HG02642 (cell line): ENCODE measurements around the gene ALDH8A1.

Experiments
- ATAC-seq: cut with Tn5 transposase; IDR thresholded peaks from one replicate; pipeline ENCODE4 v1.9.1; 2021; ENCODE audit warnings: mild to moderate bottlenecking; ENCODE audit not compliant: unreplicated experiment, poor library complexity

The ALDH8A1 gene

DNA sequence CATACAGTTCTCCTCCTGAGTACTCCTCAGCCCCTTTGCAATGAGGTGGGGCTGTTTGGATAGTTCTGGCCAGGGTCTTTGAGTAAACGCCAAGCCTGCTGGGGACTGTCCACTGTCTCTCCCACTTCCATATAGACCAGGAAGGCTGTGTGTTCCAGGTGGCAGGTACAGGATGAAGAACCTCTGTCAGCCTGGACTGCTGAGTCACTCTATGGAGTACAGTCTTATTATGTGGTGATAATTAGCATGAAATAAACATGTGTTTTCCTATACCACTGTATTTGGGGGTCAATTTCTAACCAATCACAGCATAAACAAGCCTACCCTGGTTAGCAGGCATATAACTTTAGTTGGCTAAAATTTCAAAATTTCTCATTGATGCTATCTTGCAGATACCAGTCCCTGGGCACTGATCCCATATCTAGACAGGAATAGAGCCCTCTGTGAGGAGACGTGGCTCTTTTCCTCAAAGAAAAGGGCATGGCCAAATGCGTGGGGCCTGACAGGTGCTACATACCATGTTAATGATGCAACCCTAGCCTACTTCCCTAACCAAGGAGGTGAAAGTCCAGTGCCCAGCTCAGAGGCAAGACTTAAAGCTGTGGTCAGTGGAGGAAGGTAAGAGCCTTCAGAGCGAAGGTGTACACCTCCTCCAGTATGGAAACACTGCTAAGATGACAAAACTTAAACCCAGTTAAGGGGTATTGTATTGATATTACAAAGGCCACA is 4.5 kb upstream of the ALDH8A1 start:
- ATAC-seq = no peak

DNA sequence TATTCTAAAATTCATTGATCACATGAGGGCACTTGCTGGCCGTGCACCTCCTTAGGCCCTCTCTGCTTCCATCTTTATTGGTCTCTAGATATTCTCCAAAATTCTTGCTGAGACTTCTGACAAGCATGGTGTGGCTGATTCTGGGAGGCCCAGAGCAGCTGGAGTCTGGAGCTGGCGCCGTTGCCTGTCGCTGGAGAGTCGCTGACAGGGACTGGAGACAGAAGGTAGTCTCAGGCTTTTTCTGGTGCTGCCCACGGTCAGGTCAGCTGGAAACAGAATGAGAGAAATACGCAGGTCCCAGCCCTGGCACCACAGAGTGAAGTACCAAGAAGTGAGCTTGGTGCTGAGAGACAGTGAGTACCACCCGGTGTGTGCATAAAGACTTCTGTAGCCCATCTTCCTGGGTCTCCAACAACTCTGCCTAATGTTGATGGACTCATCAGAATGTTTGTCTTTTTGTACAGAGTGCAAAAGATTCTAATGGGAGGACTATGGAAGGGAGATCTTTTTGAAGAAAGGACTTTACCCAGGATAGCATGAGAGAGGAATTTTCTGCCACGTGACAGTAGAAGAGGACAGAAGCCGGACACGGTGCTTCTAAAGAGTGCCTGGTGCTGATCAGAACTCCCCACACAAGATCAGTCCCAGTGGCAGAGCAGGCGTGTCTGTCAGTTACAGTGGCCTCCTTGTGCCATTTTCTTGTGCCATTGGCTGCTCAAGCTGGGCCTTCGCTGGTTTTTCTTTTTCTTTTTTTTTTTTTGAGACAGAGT is 1.8 kb upstream of the ALDH8A1 start:
- ATAC-seq = no peak

DNA sequence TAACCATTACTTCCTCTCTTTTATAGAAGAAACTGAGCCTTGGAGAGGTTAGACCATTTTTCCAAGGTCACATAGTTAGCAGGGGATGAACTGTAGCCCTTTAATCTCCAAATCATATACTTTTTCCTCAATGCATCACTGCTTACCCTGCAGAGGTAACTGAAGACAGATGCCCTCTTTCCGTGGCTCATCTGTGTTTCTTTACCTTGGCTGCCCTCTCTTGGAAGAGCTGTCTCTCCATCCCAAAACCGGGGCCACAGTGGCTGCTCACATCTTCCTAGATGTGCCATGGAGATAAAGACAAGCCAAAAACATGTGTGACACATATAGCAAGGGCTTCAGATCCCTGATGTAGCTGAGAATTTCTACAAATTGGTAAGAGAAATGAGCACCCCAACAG is 581 bp upstream of the ALDH8A1 start:
- no peak for ATAC-seq

DNA sequence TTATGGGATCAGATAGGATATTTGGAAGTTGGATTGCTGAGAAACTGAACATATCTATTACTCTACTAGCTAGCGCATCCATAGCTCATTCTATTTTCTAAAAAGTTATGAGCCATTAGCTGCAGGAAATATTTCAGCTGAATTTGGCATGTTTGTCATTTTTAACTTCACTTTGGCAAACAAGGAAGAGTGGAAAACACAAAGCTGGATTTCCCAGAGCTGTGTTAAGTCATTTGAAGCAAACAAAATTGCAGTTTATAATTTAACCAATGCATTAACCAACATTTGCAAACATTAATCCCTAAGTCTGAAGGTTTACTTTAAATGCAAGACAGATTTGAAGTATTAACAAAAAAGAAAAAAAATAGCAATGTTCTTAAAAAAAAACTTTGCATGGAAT is 1.2 kb downstream of the ALDH8A1 start:
- ATAC-seq = no peak

DNA sequence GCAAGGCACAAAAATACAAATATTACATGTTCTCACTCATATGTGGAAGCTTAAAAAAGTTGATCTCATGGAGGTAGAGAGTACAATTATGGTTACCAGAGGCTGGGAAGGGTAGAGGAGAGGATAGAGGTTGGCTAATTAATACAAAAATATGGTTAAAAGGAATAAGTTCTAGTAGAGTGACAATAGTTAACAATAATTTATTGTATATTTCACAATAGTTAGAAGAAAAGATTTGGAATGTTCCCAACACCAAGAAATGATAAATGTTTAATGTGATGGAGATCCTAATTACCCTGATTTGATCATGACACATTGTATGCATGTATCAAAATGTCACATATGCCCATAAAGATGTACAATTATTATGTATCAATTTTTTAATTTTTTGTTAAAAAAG is 1.8 kb downstream of the ALDH8A1 start:
- ATAC-seq = no peak

DNA sequence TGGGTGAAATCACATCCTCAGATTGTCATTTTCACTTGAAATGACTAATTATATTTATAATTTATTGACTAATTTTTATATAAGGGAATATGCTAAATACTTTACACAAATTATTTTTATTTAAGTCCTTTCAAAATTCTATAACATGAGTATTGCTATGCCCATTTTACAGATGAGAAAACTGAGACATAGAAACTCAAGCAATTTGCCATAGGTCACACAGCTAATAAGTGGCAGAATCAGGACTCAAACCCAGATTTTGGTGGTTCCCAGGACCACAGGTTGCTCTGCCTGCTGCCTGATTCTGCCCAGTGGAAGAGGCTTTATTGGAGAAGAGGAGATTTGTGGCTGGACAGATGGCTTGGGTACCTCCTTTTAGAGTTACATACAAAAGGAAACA is 4.9 kb downstream of the ALDH8A1 start:
- ATAC-seq = no peak

DNA sequence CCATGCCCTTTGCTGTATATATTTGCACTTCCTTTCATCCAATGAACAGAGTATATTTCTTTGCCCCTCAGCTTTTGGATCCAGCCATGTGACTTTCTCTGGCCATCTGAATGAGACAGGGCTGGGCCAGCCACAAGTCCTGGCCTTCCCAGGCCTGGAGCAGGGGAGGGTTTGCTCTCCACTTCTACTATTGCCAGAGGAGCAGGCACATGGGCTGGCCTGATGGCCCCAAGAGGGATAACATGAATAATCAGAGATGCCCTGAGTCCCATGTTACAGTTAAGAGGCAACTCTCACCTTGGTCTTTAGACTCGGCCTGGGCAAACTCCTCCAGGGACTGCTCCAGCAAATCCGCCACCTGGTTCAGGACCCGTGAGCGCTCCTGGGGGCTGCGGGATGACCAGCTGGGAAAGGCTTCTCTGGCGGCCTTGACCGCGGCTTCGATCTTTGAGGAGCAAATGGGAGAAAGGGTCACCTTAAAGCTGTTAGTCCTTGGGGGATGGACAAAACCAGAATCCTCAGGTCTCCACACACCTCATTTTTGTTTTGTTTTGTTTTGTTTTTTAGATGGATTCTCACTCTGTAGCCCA is 6.3 kb downstream of the ALDH8A1 start:
- ATAC-seq = no peak

DNA sequence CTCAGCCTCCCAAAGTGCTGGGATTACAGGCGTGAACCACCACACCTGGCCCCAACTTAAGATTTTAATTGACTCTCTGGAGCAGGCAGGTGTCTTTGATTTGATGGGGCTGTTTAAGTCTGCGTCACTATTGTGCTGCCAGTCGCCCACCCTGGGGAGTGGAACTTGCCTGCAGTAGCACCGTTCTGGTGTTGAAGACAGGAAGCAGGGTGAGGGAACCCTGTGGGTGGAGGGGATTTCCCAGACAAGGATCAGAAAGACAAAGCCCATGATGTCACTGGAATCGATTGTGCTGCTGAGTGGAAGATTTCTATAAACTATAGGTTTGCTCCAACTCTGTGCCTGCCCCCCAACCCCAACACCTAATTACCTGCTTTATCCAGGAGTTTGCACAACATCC is 11.0 kb downstream of the ALDH8A1 start:
- no peak for ATAC-seq

DNA sequence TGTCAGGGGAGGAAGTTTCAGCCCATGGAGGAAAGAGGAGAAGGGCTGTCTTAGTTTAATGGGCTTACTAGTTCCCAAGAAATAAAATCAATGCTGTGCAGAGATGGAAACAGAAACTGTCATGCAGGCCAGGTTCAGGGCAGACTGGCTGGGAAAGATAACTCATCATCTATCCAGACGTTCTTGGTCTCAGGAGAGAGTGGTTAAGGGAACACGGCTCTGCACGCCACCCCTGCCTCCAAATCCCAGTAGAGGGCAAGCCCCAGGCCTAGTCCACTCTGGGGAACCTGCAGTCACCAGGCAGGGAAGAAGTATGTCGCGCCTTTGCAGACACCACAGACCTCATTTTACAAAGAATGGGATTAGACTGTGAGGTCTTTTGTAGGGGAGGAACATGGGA is 12.5 kb downstream of the ALDH8A1 start:
- ATAC-seq = no peak

DNA sequence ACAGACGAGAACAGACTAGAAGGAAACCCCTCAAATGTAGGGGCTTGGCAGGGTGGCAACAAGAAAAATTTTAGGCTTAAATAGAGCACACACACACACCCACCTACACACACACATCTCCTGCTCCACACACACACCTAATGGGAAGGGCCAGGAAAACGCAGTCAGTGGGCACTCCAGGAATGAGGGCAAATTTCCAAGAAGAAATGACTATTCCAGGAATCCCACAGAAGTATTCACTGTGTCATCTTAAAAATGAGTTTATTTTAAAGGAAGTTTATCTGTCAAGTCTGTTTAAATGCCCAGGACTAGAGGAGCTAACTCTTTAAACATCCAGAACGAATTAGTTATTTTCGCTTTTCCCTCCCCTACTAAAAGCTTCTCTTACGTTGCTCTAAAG is 13.0 kb downstream of the ALDH8A1 start:
- ATAC-seq = no peak

DNA sequence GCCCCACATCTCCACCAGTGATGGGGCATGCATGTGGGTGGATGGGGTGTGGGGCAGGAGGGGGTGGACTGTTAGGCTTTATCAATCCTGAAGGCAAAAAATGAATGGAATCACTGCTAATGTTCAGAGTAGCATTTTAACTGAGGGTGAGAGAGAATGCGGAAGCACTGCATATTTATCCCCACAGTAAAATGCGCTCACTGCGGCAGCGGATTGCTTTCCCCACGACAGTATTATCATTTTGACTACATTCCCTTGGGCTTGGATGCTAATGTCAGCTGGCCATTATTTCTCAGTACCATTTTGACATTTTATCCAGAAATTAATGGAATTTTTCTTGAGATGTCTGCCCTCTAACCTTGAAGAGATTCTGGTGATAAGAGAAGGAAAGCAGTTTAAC is 13.4 kb downstream of the ALDH8A1 start:
- ATAC-seq = no peak

DNA sequence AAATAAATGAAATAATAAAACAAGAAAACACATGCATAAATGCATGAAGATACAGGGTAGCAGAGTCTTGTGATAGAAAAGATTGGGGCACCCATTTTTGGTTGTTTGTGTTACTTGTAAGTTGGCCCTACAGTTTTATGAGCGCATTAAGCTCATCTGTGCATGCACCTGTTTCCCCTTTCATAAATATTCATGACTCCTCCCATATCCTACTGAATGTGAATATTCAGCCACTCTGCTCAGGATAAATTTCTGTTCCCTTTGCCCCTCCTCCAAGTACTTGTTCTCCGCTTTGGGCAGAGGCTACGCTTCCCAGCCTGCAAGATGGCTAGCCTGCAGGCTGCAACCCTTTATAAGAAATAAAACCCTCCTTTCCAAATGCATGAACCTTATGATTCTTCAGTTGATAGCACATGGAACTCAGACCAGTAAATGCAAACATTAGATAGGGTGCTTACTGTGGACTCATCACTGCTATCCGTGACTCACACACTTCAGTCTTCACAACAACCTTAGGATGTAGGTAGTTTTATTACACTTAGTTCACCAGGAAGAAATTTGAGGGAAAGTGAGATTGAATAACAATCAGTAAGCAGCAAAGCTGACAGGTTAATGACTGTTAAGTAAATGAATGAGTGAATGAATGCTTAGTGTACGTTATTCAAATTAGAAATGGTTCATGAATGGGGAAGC is 15.0 kb downstream of the ALDH8A1 start:
- no peak for ATAC-seq

DNA sequence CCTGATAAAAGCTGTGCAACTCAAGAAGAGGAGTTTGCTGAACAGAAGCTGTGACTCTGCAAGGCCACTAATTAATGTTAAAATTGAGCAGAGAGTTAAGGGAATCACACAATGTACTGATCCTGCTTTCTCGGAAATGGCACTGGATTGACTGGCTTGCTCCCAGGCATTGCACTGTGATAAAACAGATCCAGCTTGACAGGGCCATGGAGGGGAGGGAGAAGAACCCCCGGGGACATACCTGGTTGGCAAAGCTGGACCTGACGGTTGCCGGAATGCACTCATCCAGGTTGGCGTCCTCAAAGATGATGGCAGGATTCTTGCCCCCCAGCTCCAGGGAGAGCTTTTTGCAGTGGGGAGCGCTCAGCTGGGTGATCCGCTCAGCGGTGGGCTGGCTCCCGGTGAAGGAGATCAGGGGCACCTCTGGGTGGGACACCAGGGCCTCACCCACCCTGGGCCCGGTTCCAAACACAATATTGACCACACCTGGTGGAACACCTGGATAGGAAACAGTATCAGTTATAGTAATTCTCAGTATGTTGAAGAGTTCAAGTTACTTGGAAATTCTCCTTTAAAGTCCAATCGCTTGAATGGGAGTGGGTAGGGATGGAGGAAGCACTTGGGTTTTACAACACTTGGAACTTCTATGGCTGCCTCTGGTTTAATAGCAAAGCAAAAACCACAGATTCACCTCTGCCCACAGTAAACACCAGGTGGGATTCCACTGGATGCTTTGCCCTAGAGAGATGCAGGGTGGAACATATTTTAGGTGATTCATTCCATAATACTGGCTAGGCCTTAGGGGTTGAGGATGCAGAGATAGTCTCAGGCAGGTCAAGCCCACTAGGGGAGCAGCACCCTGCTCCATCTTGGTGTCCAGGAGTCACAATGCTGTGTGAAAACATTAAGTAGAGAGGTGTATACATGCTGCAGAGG is 17.1 kb downstream of the ALDH8A1 start:
- no peak for ATAC-seq

DNA sequence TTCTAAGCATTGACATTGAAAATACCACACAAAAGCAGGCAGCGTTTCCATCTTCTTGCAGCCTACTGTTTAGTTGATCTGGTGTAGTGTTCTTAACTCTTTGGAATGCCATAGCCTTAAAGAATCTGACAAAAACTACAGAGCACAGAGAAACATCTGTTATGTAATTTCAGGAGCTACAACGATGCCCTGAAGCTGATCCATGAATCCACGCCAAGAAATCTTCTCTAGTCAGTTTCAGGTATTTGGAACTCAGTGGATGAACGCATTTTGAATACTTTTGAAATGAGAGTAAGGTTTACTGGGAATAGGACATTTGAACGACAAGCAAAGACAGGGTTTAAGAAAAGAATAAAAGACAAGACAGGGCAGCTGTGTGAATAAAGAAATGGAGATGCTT is 17.8 kb downstream of the ALDH8A1 start:
- ATAC-seq = no peak

DNA sequence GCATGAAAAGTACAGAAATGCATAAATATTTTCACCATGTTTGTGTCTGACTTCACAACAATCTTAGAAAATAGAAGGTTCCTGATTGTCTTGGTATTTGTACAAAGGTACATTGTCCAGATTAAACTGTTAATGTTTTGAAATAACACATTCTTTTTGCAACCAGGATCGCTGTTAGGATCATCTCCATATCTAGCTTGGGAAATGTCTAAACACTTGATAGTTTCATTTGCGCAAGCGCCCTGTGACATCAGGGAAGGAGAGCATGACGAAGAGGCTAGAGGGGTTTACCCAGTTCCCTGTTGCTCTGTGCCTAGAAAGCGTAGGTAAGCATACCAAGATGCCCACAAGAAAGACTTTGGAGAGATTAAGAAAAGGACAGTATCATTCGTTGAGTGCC is 19.4 kb downstream of the ALDH8A1 start:
- no peak for ATAC-seq

DNA sequence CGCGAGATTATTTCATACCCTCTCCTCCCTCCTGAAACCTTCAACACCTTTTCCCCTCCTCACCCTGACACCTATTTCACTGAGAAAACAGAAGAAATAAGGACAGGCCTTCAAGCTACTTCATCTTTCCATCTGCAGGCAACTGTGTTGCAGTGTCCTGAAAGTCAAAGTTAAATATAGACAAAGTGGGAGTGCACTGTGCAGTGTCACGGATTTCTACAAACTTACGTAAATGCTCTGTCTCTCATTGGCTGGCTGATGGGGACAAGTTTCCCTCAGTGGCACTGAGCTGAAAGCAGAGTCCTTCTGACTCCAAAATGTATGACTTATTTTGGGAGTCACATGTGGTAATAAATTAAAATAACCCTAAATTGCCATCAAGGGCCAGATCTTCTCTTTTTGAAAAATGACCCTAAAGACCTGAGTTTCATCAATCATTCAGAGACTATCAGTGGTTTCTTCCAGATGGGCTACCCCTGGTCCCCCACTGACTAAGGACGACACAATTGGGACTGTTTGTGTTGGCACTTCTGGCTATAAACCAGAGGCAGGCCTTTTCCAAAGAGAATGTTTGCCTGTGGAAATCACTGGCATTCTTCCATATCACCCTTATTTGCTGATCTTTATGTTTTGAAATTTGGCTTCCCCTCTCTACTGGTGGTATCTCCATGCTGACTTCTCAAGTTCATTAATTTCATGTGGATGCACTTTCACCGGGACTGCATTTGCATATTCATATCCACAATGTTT is 21.6 kb downstream of the ALDH8A1 start:
- ATAC-seq = no peak

DNA sequence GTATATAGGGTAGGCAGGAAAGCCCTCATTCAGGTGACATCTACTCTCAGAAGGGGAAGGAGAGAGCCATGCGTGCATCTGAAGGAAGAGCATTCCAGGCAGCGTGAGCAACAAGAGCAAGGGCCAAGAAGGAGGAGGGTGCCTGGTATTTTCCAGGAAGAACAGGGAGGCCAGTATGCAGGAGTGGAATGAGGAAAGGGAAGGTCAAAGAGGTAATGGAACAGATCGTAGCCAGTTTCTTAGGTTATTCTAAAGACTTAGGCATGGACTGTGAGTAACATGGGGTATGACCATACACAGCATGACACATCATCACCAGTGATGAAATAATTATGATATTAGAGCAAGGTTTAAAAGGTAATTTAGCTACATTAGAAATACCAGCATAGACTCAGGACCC is 24.1 kb downstream of the ALDH8A1 start:
- no peak for ATAC-seq

DNA sequence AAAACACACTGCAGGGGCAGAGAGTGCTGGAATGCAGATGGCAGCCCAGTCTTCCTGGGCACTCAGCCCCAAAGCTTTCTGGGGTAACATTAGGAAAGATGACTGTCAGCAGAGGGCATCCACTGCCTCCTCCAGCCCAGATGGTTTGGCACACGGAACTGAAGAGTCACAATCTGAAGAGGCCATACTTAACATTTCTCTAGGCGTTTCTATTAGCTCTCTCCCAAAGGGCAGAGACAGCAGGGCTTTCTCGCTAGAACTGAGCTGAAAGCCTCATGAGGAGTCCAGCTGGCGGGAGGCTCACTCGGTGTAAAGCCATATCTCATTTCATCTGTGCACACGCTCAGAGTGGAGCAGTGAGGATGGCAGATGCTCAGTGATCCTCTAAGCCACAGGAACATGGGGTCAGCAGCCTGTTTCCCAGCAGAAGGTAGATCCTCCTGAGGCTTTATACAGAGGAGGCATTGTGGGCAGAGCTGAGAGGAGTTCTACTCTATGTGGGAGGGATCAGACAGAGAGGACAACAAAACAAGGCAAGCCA is 28.1 kb downstream of the ALDH8A1 start:
- ATAC-seq = no peak

DNA sequence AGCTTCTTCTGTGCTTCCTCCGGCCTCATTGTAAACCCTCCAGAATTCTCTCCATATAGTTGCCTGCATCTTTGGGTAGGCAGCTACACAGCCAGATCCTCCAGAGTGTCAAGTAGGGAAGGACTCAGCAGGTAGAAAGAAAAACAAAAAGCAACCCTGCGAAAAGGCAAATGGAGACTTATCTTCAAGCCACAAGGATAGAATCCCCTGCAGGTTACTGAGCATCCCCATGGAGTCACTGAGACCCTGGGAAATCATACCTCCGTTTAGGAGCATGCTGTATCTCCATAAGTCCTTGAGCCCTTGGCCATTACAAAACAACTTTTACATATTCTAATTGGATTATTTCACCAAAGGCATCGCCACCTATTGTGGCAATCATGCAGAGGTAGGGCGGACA is 28.6 kb downstream of the ALDH8A1 start:
- no peak for ATAC-seq
